Epithelial cell of esophagus (primary cell): ENCODE measurements around the gene SPIRE1.

Experiments used
- DNase-seq: peaks from one replicate; pipeline ENCODE4 v3.0.0; 2010; ENCODE audit warnings: low read depth
- H3K4me3 ChIP-seq: 2 replicates; pipeline ENCODE4 v1.5.1; 2011; ENCODE audit warnings: mild to moderate bottlenecking, low read length, control low read depth
- CTCF ChIP-seq: IDR thresholded peaks from 2 replicates; pipeline ENCODE4 v1.5.1; 2011; ENCODE audit warnings: low read depth, mild to moderate bottlenecking, low read length, control low read depth, inconsistent platforms; ENCODE audit not compliant: insufficient read depth; ENCODE audit errors: missing control alignments

Gene SPIRE1

GRCh38 chr18:12477606-12478005 lies 180.3 kb downstream of the SPIRE1 start:
- no peak for TF ChIP-seq CTCF
- DNase-seq = no peak
- no peak overlapping the region for H3K4me3 ChIP-seq

GRCh38 chr18:12476955-12477354 lies 181.0 kb downstream of the SPIRE1 start:
- H3K4me3 ChIP-seq = no peak overlapping the region
- no peak for DNase-seq
- no peak for TF ChIP-seq CTCF

- TF ChIP-seq CTCF = no peak
- no peak overlapping the region for H3K4me3 ChIP-seq
- DNase-seq = peak; percentile 52
Observed at GRCh38 chr18:12474876-12475275, 183.0 kb downstream of the SPIRE1 start.

GRCh38 chr18:12474146-12474545 lies 183.8 kb downstream of the SPIRE1 start:
- no peak overlapping the region for H3K4me3 ChIP-seq
- peak; percentile 40 for DNase-seq
- no peak for TF ChIP-seq CTCF

GRCh38 chr18:12470382-12471075 lies 187.4 kb downstream of the SPIRE1 start:
- no peak for TF ChIP-seq CTCF
- DNase-seq = peak; percentile 91
- H3K4me3 ChIP-seq = no peak overlapping the region

- no peak for DNase-seq
- no peak overlapping the region for H3K4me3 ChIP-seq
- TF ChIP-seq CTCF = no peak
Observed at GRCh38 chr18:12468445-12468844, 189.5 kb downstream of the SPIRE1 start.

- no peak for DNase-seq
- no peak for TF ChIP-seq CTCF
- no peak overlapping the region for H3K4me3 ChIP-seq
Observed at GRCh38 chr18:12464731-12465130, 193.2 kb downstream of the SPIRE1 start.
